HepG2 (cell line): ENCODE data around the gene CCM2. TPM values are rescaled to one million over a fixed set of nuclear protein-coding genes. Genes with fewer than 3 reads are reported as not detected.

ENCODE experiments used
- ATAC-seq: fragments of 200-7000 bp; cut with Tn5 transposase; 3 replicates; pipeline ENCODE4 v1.9.1; 2020; ENCODE audit warnings: mild to moderate bottlenecking, moderate library complexity
- BruUV-seq: library from RNA; stranded (reverse); fragments of 400-500 nt; replicated peaks from 2 replicates; lab custom pipeline; 2021; lab: Mats Ljungman, UMichigan
- CTCF ChIA-PET: fragments of 300-600 bp; formaldehyde crosslinking; extraction: SDS; loops from one replicate; lab custom pipeline; 2021; ENCODE audit warnings: low total read pairs, inconsistent platforms, low intra/inter-chr PET ratio; lab: Yijun Ruan, JAX
- POLR2A ChIA-PET: fragments of 350-600 bp; sonication (Branson Sonifier 250); formaldehyde crosslinking; loops from one replicate; lab custom pipeline; 2020; ENCODE audit warnings: antibody characterized with exemption, inconsistent platforms; lab: Yijun Ruan, JAX
- DNase-seq: peaks from one replicate; pipeline ENCODE4 v3.0.0-alpha.2; 2015; ENCODE audit warnings: low spot score
- FAIRE-seq: peaks from 3 replicates; lab custom pipeline; 2011; peaks lifted over from hg19 to GRCh38; lab: Jason Lieb, UNC
- H2AFZ ChIP-seq: one replicate; pipeline ENCODE4 v1.6.1; 2011; ENCODE audit warnings: low read length, inconsistent platforms
- H3K27ac ChIP-seq: fragments of 300-600 bp; 3 replicates; pipeline ENCODE4 v1.8.0; 2011; ENCODE audit warnings: mixed run types, mild to moderate bottlenecking, mixed read lengths, low read length, inconsistent platforms; ENCODE audit not compliant: insufficient read depth; ENCODE audit errors: extremely low read length
- H3K27me3 ChIP-seq, 2 experiments: fragments of 200-600 bp in 1 of 2; 2 replicates in 1 of 2; 3 replicates in 1 of 2; pipeline versions ENCODE4 v1.6.0 to v1.8.0; 2011; ENCODE audit warnings: low read length in 2 of 2, mild to moderate bottlenecking in 2 of 2, moderate library complexity in 2 of 2, inconsistent platforms in 1 of 2; ENCODE audit not compliant: insufficient read depth in 2 of 2, control insufficient read depth in 1 of 2
- H3K36me3 ChIP-seq, 2 experiments: fragments of 200-600 bp in 1 of 2; replicated peaks in 1 of 2; 2 replicates in 1 of 2; 3 replicates in 1 of 2; pipeline versions ENCODE4 v1.5.1 to v1.8.0; 2011; ENCODE audit warnings: low read length in 2 of 2, inconsistent platforms in 1 of 2; ENCODE audit not compliant: insufficient read depth in 2 of 2, control insufficient read depth in 1 of 2
- H3K4me1 ChIP-seq: 2 replicates; pipeline ENCODE4 v1.5.1; 2012; ENCODE audit warnings: low read length, inconsistent platforms; ENCODE audit not compliant: insufficient read depth
- H3K4me2 ChIP-seq: 2 replicates; pipeline ENCODE4 v1.6.0; 2011; ENCODE audit warnings: low read depth, low read length, inconsistent platforms
- H3K4me3 ChIP-seq, 3 experiments: fragments of 200-600 bp in 1 of 3; sonication (generic), shearing (Covaris generic) in 1 of 3; replicated peaks in 1 of 3; 2 replicates each; pipeline ENCODE4 v1.5.1; 2011 to 2016; ENCODE audit warnings: low read length in 3 of 3, inconsistent platforms in 2 of 3, low read depth in 2 of 3, mild to moderate bottlenecking in 2 of 3, control low read depth in 1 of 3, mixed read lengths in 1 of 3; ENCODE audit not compliant: insufficient read depth in 1 of 3
- H3K79me2 ChIP-seq: one replicate; pipeline ENCODE4 v1.6.1; 2011; ENCODE audit warnings: low read length, inconsistent platforms; ENCODE audit not compliant: insufficient read depth
- H3K9ac ChIP-seq: 2 replicates; pipeline ENCODE4 v1.6.0; 2011; ENCODE audit warnings: mild to moderate bottlenecking, low read depth, low read length, inconsistent platforms; ENCODE audit not compliant: insufficient read depth
- H3K9me3 ChIP-seq: 2 replicates; pipeline ENCODE4 v1.5.1; 2012; ENCODE audit warnings: mild to moderate bottlenecking, low read length
- H4K20me1 ChIP-seq: 2 replicates; pipeline ENCODE4 v1.6.0; 2011; ENCODE audit warnings: inconsistent platforms, mild to moderate bottlenecking, low read length, moderate library complexity; ENCODE audit not compliant: insufficient read depth
- ATF1 ChIP-seq: IDR thresholded peaks from 2 replicates; pipeline ENCODE4 v1.6.1; 2016; ENCODE audit warnings: mild to moderate bottlenecking, control low read depth
- BRCA1 ChIP-seq: sonication (generic); formaldehyde crosslinking; IDR thresholded peaks from 2 replicates; pipeline ENCODE4 v1.4.0; 2020; ENCODE audit warnings: missing genetic modification reagents
- MTF1 ChIP-seq: sonication (generic); formaldehyde crosslinking; IDR thresholded peaks from 2 replicates; pipeline ENCODE4 v1.5.0; 2020; ENCODE audit warnings: missing genetic modification reagents
- SNAPC5 ChIP-seq: sonication (generic); formaldehyde crosslinking; IDR thresholded peaks from 2 replicates; pipeline ENCODE4 v1.8.1; 2023; ENCODE audit warnings: mild to moderate bottlenecking, missing genetic modification reagents, borderline replicate concordance
- STAT5B ChIP-seq: sonication (generic); formaldehyde crosslinking; IDR thresholded peaks from 2 replicates; pipeline ENCODE4 v1.4.0; 2020; ENCODE audit warnings: missing genetic modification reagents
- TBX3 ChIP-seq: fragments of 450-650 bp; IDR thresholded peaks from 2 replicates; pipeline ENCODE4 v1.6.1; 2017; ENCODE audit warnings: antibody characterized with exemption, mild to moderate bottlenecking, inconsistent platforms, borderline replicate concordance
- ZNF138 ChIP-seq: sonication (generic); formaldehyde crosslinking; IDR thresholded peaks from 2 replicates; pipeline ENCODE4 v1.5.0; 2020; ENCODE audit warnings: mild to moderate bottlenecking, low read depth, missing genetic modification reagents
- ZNF251 ChIP-seq: sonication (generic); formaldehyde crosslinking; IDR thresholded peaks from 2 replicates; pipeline ENCODE4 v1.9.0; 2021; ENCODE audit warnings: mild to moderate bottlenecking, missing genetic modification reagents
- ZNF572 ChIP-seq: sonication (generic); formaldehyde crosslinking; IDR thresholded peaks from 2 replicates; pipeline ENCODE4 v1.5.1; 2020; ENCODE audit warnings: mild to moderate bottlenecking, missing genetic modification reagents
- ZNF674 ChIP-seq: sonication (generic); formaldehyde crosslinking; IDR thresholded peaks from 2 replicates; pipeline ENCODE4 v1.5.0; 2020; ENCODE audit warnings: low read depth, mild to moderate bottlenecking, missing genetic modification reagents
- ZNF7 ChIP-seq: IDR thresholded peaks from 2 replicates; pipeline ENCODE4 v1.6.1; 2016; ENCODE audit warnings: missing biosample characterization, missing genetic modification reagents
- ZNF788 ChIP-seq: sonication (generic); formaldehyde crosslinking; IDR thresholded peaks from 2 replicates; pipeline ENCODE4 v1.5.0; 2020; ENCODE audit warnings: mild to moderate bottlenecking, missing genetic modification reagents, borderline replicate concordance
- ZZZ3 ChIP-seq: sonication (generic); formaldehyde crosslinking; IDR thresholded peaks from 2 replicates; pipeline ENCODE4 v1.4.0; 2020; ENCODE audit warnings: missing genetic modification reagents, mild to moderate bottlenecking, borderline replicate concordance
- WGBS: methylation state at CpG from one replicate; pipeline ENCODE4 v1.1.6; 2017; ENCODE audit warnings: low lambda C conversion rate; 5-methylcytosine and 5-hydroxymethylcytosine counted together
- in situ Hi-C: cut with HindIII; loops from 2 replicates; pipeline ENCODE4 v1.10.0; 2017; ENCODE audit warnings: low pct_unique_long_range_greater_than_20kb; ENCODE audit not compliant: extremely low pct_ligation_motif_present
- intact Hi-C: fragments of 100-400 bp; cut with micrococcal nuclease; formaldehyde crosslinking; loops from one replicate; pipeline ENCODE4 v1.10.0; 2022; ENCODE audit not compliant: unreplicated experiment
- polyA plus RNA-seq, 8 experiments: library from polyadenylated mRNA; depleted of rRNA in 3 of 8; stranded (reverse) in 7 of 8; unstranded in 1 of 8; fragments of >200 nt; fragmentation: Illumina TruSeq in 4 of 8; extraction: Trizol in 4 of 8; gene quantifications; 2 replicates each; pipeline versions ENCODE4 v1.2.1 to v1.2.3, GENCODE V29; 2011 to 2016; ENCODE audit warnings: low read depth in 4 of 8, missing spikeins in 1 of 8, mixed read lengths in 1 of 8; ENCODE audit not compliant: insufficient read depth in 1 of 8
- total RNA-seq, 5 experiments: library from RNA; depleted of rRNA; stranded (reverse); fragments of >200 nt; fragmentation: Illumina TruSeq; extraction: Trizol; gene quantifications; 2 replicates each; pipeline ENCODE4 v1.2.3, GENCODE V29; 2016; ENCODE audit warnings: low read depth in 1 of 5
- TF ChIP-seq, protein P1 (sequence below): IDR thresholded peaks from 2 replicates; pipeline ENCODE4 v1.6.1; 2016; ENCODE audit warnings: low read depth, control low read depth

The CCM2 gene
- total and polyA plus RNA-seq, 2 of the 13 experiments (the other 11 are each of a cell fraction or from before 2014, with no cell fraction given), result 13.7 to 15.8 TPM

- Histone ChIP-seq H3K9ac (no peak overlapping the region), H3K27me3 (peaks cover 0 to 3% of the 10 kb centered on the region in 2 experiments; a peak in 1 of 5 replicates), H2AFZ (no peak overlapping the region), H3K4me2 (no peak overlapping the region), H3K36me3 (peaks cover 6 to 16% of the 10 kb centered on the region in 2 experiments; a peak in 3 of 5 replicates), H3K27ac (no peak overlapping the region), H3K4me1 (no peaks in the 10 kb centered on the region), H4K20me1 (no peaks in the 10 kb centered on the region), H3K4me3 (no peak overlapping the region), H3K79me2 (no peaks in the 10 kb centered on the region), H3K9me3 (no peaks in the 10 kb centered on the region)
- ChIA-PET CTCF (no interaction called here), POLR2A (no interaction called here)
- BruUV-seq, result no TSS peak
- intact Hi-C loops (no loop called here), in situ Hi-C loops (no loop called here)
- ATAC-seq (no peak), DNase-seq (no peak), FAIRE-seq (no peak)
- TF ChIP-seq MTF1 (CRISPR knock-in tag), result no peak
- TF ChIP-seq ZNF7 (CRISPR knock-in tag), result no peak
- no peak for TF ChIP-seq ZNF138 (CRISPR knock-in tag)
- WGBS, result 96% methylated on average over 4 of the region's 35 CpGs
Measured at GRCh38 chr7:45075871-45076796, 76.1 kb downstream of the CCM2 start.

DNA sequence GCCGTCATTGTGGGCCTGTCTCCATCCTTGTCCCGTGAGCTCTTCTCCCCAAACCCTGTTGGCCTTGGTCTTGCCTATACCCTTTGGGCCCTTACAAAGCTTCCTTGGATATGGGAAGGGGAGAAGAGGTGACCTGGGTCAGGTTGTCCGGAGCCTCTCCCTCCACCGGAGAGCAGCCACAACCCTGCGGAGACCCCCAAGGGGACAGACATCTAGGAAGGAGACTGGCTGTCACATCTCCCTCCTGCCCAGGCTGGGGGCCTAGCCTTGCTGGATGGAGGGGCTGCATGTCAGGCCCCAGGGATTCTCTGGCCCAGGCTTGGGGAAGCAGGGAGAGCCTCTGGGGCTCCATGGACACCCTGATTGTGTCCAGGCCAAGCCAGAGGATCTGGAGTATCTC lies 76.9 kb downstream of the CCM2 start:
- Histone ChIP-seq H3K27me3 (peaks cover 0 to 3% of the 10 kb centered on the region in 2 experiments; a peak in 1 of 5 replicates), H4K20me1 (no peaks in the 10 kb centered on the region), H3K27ac (no peak overlapping the region), H3K9me3 (no peaks in the 10 kb centered on the region), H2AFZ (no peak overlapping the region), H3K36me3 (peaks cover 4 to 16% of the 10 kb centered on the region in 2 experiments; a peak in 3 of 5 replicates), H3K4me3 (no peak overlapping the region), H3K9ac (no peak overlapping the region), H3K4me1 (no peaks in the 10 kb centered on the region), H3K4me2 (no peak overlapping the region), H3K79me2 (no peaks in the 10 kb centered on the region)
- CTCF ChIA-PET, result no interaction called here
- FAIRE-seq (no peak), ATAC-seq (no peak), DNase-seq (no peak)
- in situ Hi-C loops (no loop called here), intact Hi-C loops (no loop called here)
- POLR2A ChIA-PET, result no interaction called here
- BruUV-seq, result no TSS peak
- WGBS, result 96% methylated on average over 4 of the region's 5 CpGs
- TF ChIP-seq ZNF674 (no peak), SNAPC5 (CRISPR knock-in tag) (no peak), ZNF788 (CRISPR knock-in tag) (no peak), BRCA1 (no peak), ZNF251 (CRISPR knock-in tag) (no peak), ZNF572 (CRISPR knock-in tag) (no peak), STAT5B (no peak), TBX3 (no peak), ATF1 (CRISPR knock-in tag) (no peak), ZZZ3 (CRISPR knock-in tag) (no peak)
- TF ChIP-seq, protein P1, sequence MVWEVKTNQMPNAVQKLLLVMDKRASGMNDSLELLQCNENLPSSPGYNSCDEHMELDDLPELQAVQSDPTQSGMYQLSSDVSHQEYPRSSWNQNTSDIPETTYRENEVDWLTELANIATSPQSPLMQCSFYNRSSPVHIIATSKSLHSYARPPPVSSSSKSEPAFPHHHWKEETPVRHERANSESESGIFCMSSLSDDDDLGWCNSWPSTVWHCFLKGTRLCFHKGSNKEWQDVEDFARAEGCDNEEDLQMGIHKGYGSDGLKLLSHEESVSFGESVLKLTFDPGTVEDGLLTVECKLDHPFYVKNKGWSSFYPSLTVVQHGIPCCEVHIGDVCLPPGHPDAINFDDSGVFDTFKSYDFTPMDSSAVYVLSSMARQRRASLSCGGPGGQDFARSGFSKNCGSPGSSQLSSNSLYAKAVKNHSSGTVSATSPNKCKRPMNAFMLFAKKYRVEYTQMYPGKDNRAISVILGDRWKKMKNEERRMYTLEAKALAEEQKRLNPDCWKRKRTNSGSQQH (CRISPR knock-in tag), result no peak
